Measurements from ENCODE around the gene FAM153A.
"Not testable (repeated sequence)": the region's sequence is repeated elsewhere in the genome, so short reads cannot be mapped to it uniquely, and the experiment has no call there.

The FAM153A gene

GRCh38 chr5:177747354-177747753 lies 35.3 kb downstream of the FAM153A start:
- H3K4me3 ChIP-seq (ENCODE audit: low read depth, low read length), result not testable (repeated sequence)

GRCh38 chr5:177724858-177725257 lies 57.8 kb downstream of the FAM153A start:
- not testable (repeated sequence) for H3K4me3 ChIP-seq (ENCODE audit: low read depth, low read length)

- H3K4me3 ChIP-seq (ENCODE audit: low read depth, low read length), result not testable (repeated sequence)
These were observed 58.7 kb downstream of the FAM153A start for GRCh38 chr5:177723831-177724485.

GRCh38 chr5:177722829-177723228 lies 59.9 kb downstream of the FAM153A start:
- H3K4me3 ChIP-seq (ENCODE audit: low read depth, low read length), result not testable (repeated sequence)

GRCh38 chr5:177719989-177720388 lies 62.7 kb downstream of the FAM153A start:
- H3K4me3 ChIP-seq (ENCODE audit: low read depth, low read length), result not testable (repeated sequence)

GRCh38 chr5:177715423-177715822 lies 67.3 kb downstream of the FAM153A start:
- not testable (repeated sequence) for H3K4me3 ChIP-seq (ENCODE audit: low read depth, low read length)

- not testable (repeated sequence) for H3K4me3 ChIP-seq (ENCODE audit: low read depth, low read length)
These were observed 86.6 kb downstream of the FAM153A start for GRCh38 chr5:177696100-177696499.

- H3K4me3 ChIP-seq (ENCODE audit: low read depth, low read length), result not testable (repeated sequence)
These were observed 87.3 kb downstream of the FAM153A start for GRCh38 chr5:177695356-177695930.

- not testable (repeated sequence) for H3K4me3 ChIP-seq (ENCODE audit: low read depth, low read length)
These were observed 88.2 kb downstream of the FAM153A start for GRCh38 chr5:177694518-177694835.

- H3K4me3 ChIP-seq (ENCODE audit: low read depth, low read length), result not testable (repeated sequence)
These were observed 88.8 kb downstream of the FAM153A start for GRCh38 chr5:177693671-177694517.

- H3K4me3 ChIP-seq (ENCODE audit: low read depth, low read length), result not testable (repeated sequence)
These were observed 89.7 kb downstream of the FAM153A start for GRCh38 chr5:177692969-177693368.

GRCh38 chr5:177692507-177692906 lies 90.2 kb downstream of the FAM153A start:
- not testable (repeated sequence) for H3K4me3 ChIP-seq (ENCODE audit: low read depth, low read length)

- not testable (repeated sequence) for H3K4me3 ChIP-seq (ENCODE audit: low read depth, low read length)
These were observed 93.6 kb downstream of the FAM153A start for GRCh38 chr5:177689011-177689610.

GRCh38 chr5:177688091-177688490 lies 94.6 kb downstream of the FAM153A start:
- H3K4me3 ChIP-seq (ENCODE audit: low read depth, low read length), result not testable (repeated sequence)

GRCh38 chr5:177681920-177682319 lies 100.8 kb downstream of the FAM153A start:
- not testable (repeated sequence) for H3K4me3 ChIP-seq (ENCODE audit: low read depth, low read length)

Data from WI38 (cell line).